ENCODE results near the gene CDK5R1.

Gene CDK5R1

GRCh38 chr17:32444301-32445073 is 42.3 kb upstream of the CDK5R1 start, which contains the start of gene PSMD11:
Gene PSMD11, plus strand, starts transcription at chr17:32444510. Its CDS starts 14 bp downstream, at chr17:32444524.
- H3K27ac ChIP-seq: peak within 1 kb of the TSS; percentile 87
- H3K79me2 ChIP-seq (ENCODE audit: insufficient read depth, low read depth): peaks cover 51% of the 10 kb centered on the region
- peak within 1 kb of the TSS; percentile 92 for H3K4me2 ChIP-seq
- peaks cover 71% of the 10 kb centered on the region for H3K4me1 ChIP-seq (ENCODE audit: low read depth, poor library complexity, severe bottlenecking)
- H3K9ac ChIP-seq: peak within 1 kb of the TSS; percentile 96
- peaks cover 15% of the 10 kb centered on the region for H4K20me1 ChIP-seq (ENCODE audit: insufficient read depth)
- no peak within 1 kb of the TSS for H3K4me3 ChIP-seq (IDR thresholded peaks at IDR 0.05; ENCODE audit: insufficient read depth, low read depth, low read length)
- peaks cover 17% of the 10 kb centered on the region; the same call in 1 of the 2 replicates for H3K36me3 ChIP-seq (ENCODE audit: insufficient read depth)
- no peaks in the 10 kb centered on the region for H3K27me3 ChIP-seq (ENCODE audit: insufficient read depth, low read depth)
- peak within 1 kb of the TSS; percentile 69 for H2AFZ ChIP-seq (ENCODE audit: low read depth)
- TF ChIP-seq CTCF (conservative IDR thresholded peaks at IDR 0.05; ENCODE audit: low read depth, low read length): peak; percentile 23

- Histone ChIP-seq H3K79me2 (ENCODE audit: insufficient read depth, low read depth) (peaks cover 57% of the 10 kb centered on the region), H3K27ac (peak overlapping the region; percentile 87), H3K4me3 (IDR thresholded peaks at IDR 0.05; ENCODE audit: insufficient read depth, low read depth, low read length) (no peak overlapping the region), H3K4me1 (ENCODE audit: low read depth, poor library complexity, severe bottlenecking) (peaks cover 70% of the 10 kb centered on the region), H4K20me1 (ENCODE audit: insufficient read depth) (peaks cover 15% of the 10 kb centered on the region), H3K9ac (peak overlapping the region; percentile 96), H3K27me3 (ENCODE audit: insufficient read depth, low read depth) (no peaks in the 10 kb centered on the region), H3K4me2 (peak overlapping the region; percentile 92), H2AFZ (ENCODE audit: low read depth) (peak overlapping the region; percentile 40), H3K36me3 (ENCODE audit: insufficient read depth) (peaks cover 21% of the 10 kb centered on the region; the same call in 1 of the 2 replicates)
- TF ChIP-seq CTCF (conservative IDR thresholded peaks at IDR 0.05; ENCODE audit: low read depth, low read length): no peak
Observed at GRCh38 chr17:32445074-32445415, 41.7 kb upstream of the CDK5R1 start.

GRCh38 chr17:32445497-32445896 is 41.3 kb upstream of the CDK5R1 start:
- peak overlapping the region; percentile 92 for H3K4me2 ChIP-seq
- no peak for TF ChIP-seq CTCF (conservative IDR thresholded peaks at IDR 0.05; ENCODE audit: low read depth, low read length)
- H3K4me3 ChIP-seq (IDR thresholded peaks at IDR 0.05; ENCODE audit: insufficient read depth, low read depth, low read length): no peak overlapping the region
- H3K27ac ChIP-seq: peak overlapping the region; percentile 87
- peaks cover 65% of the 10 kb centered on the region for H3K4me1 ChIP-seq (ENCODE audit: low read depth, poor library complexity, severe bottlenecking)
- no peak overlapping the region for H2AFZ ChIP-seq (ENCODE audit: low read depth)
- peak overlapping the region; percentile 96 for H3K9ac ChIP-seq
- peaks cover 61% of the 10 kb centered on the region for H3K79me2 ChIP-seq (ENCODE audit: insufficient read depth, low read depth)
- peaks cover 15% of the 10 kb centered on the region for H4K20me1 ChIP-seq (ENCODE audit: insufficient read depth)
- H3K36me3 ChIP-seq (ENCODE audit: insufficient read depth): peaks cover 21% of the 10 kb centered on the region; the same call in 1 of the 2 replicates
- no peaks in the 10 kb centered on the region for H3K27me3 ChIP-seq (ENCODE audit: insufficient read depth, low read depth)

- H4K20me1 ChIP-seq (ENCODE audit: insufficient read depth): peaks cover 15% of the 10 kb centered on the region
- peaks cover 65% of the 10 kb centered on the region for H3K79me2 ChIP-seq (ENCODE audit: insufficient read depth, low read depth)
- no peaks in the 10 kb centered on the region for H3K27me3 ChIP-seq (ENCODE audit: insufficient read depth, low read depth)
- H3K36me3 ChIP-seq (ENCODE audit: insufficient read depth): peaks cover 24% of the 10 kb centered on the region; the same call in 1 of the 2 replicates
- peak overlapping the region; percentile 96; the same call in 1 of the 2 replicates for H3K9ac ChIP-seq
- H3K4me3 ChIP-seq (IDR thresholded peaks at IDR 0.05; ENCODE audit: insufficient read depth, low read depth, low read length): no peak overlapping the region
- H3K4me1 ChIP-seq (ENCODE audit: low read depth, poor library complexity, severe bottlenecking): peaks cover 61% of the 10 kb centered on the region
- H3K4me2 ChIP-seq: peak overlapping the region; percentile 92
- peak overlapping the region; percentile 87 for H3K27ac ChIP-seq
- no peak for TF ChIP-seq CTCF (conservative IDR thresholded peaks at IDR 0.05; ENCODE audit: low read depth, low read length)
- no peak overlapping the region for H2AFZ ChIP-seq (ENCODE audit: low read depth)
Observed at GRCh38 chr17:32445971-32446370, 40.8 kb upstream of the CDK5R1 start.
